Measurements from ENCODE around the gene RNF157. TPM values are rescaled to one million over a fixed set of nuclear protein-coding genes. Genes with fewer than 3 reads are reported as not detected.

The RNF157 gene
- total RNA-seq, 1 experiment from 2014 or later, result 0.86 TPM

GRCh38 chr17:76142039-76142584 is 98.2 kb downstream of the RNF157 start:
- BruUV-seq (replicated peaks), result no TSS peak
- POLR2A ChIA-PET, result interaction anchor here (3.1 kb wide), 1 partner anchor 9 kb away, joined by 18 read pairs; no protein-coding TSS in a partner anchor
- H3K4me2 ChIP-seq (ENCODE audit: low read length), result no peak overlapping the region

More at GRCh38 chr17:76142039-76142584, 98.2 kb downstream of the RNF157 start:
- Histone ChIP-seq H3K27me3 (ENCODE audit: insufficient read depth, low read length) (no peaks in the 10 kb centered on the region), H2AFZ (ENCODE audit: low read depth, low read length, poor library complexity, severe bottlenecking) (peak overlapping the region; percentile 82), H3K9me2 (ENCODE audit: insufficient read depth) (no peaks in the 10 kb centered on the region), H3K9ac (ENCODE audit: low read length) (no peak overlapping the region), H3K4me1 (ENCODE audit: control insufficient read depth in 1 of 2, insufficient read depth in 2 of 2, low read length in 2 of 2) (peaks cover 17 to 30% of the 10 kb centered on the region in 2 experiments; a peak in 3 of 4 replicates), H3K36me3 (ENCODE audit: control insufficient read depth in 1 of 2, insufficient read depth in 2 of 2, low read length in 2 of 2) (no peaks in the 10 kb centered on the region), H4K20me1 (ENCODE audit: insufficient read depth) (no peaks in the 10 kb centered on the region), H3K9me3 (ENCODE audit: control insufficient read depth in 1 of 2, insufficient read depth in 1 of 2, low read depth in 1 of 2, low read length in 2 of 2) (no peaks in the 10 kb centered on the region), H3K79me2 (ENCODE audit: insufficient read depth, low read length) (no peaks in the 10 kb centered on the region), H3K4me3 (replicated peaks in 1 of 2; ENCODE audit: low read depth in 1 of 2, low read length in 2 of 2) (no peak overlapping the region), H3K27ac (ENCODE audit: low read depth, low read length) (no peak overlapping the region)
- TF ChIP-seq, protein P1, sequence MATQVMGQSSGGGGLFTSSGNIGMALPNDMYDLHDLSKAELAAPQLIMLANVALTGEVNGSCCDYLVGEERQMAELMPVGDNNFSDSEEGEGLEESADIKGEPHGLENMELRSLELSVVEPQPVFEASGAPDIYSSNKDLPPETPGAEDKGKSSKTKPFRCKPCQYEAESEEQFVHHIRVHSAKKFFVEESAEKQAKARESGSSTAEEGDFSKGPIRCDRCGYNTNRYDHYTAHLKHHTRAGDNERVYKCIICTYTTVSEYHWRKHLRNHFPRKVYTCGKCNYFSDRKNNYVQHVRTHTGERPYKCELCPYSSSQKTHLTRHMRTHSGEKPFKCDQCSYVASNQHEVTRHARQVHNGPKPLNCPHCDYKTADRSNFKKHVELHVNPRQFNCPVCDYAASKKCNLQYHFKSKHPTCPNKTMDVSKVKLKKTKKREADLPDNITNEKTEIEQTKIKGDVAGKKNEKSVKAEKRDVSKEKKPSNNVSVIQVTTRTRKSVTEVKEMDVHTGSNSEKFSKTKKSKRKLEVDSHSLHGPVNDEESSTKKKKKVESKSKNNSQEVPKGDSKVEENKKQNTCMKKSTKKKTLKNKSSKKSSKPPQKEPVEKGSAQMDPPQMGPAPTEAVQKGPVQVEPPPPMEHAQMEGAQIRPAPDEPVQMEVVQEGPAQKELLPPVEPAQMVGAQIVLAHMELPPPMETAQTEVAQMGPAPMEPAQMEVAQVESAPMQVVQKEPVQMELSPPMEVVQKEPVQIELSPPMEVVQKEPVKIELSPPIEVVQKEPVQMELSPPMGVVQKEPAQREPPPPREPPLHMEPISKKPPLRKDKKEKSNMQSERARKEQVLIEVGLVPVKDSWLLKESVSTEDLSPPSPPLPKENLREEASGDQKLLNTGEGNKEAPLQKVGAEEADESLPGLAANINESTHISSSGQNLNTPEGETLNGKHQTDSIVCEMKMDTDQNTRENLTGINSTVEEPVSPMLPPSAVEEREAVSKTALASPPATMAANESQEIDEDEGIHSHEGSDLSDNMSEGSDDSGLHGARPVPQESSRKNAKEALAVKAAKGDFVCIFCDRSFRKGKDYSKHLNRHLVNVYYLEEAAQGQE (IDR thresholded peaks at IDR 0.05; ENCODE audit: low read depth), result no peak
- TF ChIP-seq YY1 (IDR thresholded peaks at IDR 0.05; ENCODE audit: extremely low read depth, insufficient replicate concordance, low read depth, low read length), result no peak
- TF ChIP-seq SP1 (IDR thresholded peaks at IDR 0.05; ENCODE audit: low read depth), result no peak
- TF ChIP-seq, protein P2, sequence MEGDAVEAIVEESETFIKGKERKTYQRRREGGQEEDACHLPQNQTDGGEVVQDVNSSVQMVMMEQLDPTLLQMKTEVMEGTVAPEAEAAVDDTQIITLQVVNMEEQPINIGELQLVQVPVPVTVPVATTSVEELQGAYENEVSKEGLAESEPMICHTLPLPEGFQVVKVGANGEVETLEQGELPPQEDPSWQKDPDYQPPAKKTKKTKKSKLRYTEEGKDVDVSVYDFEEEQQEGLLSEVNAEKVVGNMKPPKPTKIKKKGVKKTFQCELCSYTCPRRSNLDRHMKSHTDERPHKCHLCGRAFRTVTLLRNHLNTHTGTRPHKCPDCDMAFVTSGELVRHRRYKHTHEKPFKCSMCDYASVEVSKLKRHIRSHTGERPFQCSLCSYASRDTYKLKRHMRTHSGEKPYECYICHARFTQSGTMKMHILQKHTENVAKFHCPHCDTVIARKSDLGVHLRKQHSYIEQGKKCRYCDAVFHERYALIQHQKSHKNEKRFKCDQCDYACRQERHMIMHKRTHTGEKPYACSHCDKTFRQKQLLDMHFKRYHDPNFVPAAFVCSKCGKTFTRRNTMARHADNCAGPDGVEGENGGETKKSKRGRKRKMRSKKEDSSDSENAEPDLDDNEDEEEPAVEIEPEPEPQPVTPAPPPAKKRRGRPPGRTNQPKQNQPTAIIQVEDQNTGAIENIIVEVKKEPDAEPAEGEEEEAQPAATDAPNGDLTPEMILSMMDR (IDR thresholded peaks at IDR 0.05 in 2 of 3, conservative IDR thresholded peaks at IDR 0.05 in 1 of 3; ENCODE audit: borderline replicate concordance in 1 of 3, insufficient read depth in 1 of 3, low read depth in 2 of 3, low read length in 2 of 3), result no peak
- TF ChIP-seq EGR1 (IDR thresholded peaks at IDR 0.05; ENCODE audit: low read depth), result no peak
- no peak for TF ChIP-seq MAX (IDR thresholded peaks at IDR 0.05)
- no peak for TF ChIP-seq ZNF274 (IDR thresholded peaks at IDR 0.05; ENCODE audit: low read depth, low read length)
- no peak for TF ChIP-seq RAD21 (IDR thresholded peaks at IDR 0.05; ENCODE audit: low read depth)
- TF ChIP-seq SIN3A (IDR thresholded peaks at IDR 0.05; ENCODE audit: low read depth), result no peak
- no peak for TF ChIP-seq CBX3 (IDR thresholded peaks at IDR 0.05; ENCODE audit: low read depth)
- TF ChIP-seq JUND (IDR thresholded peaks at IDR 0.05), result no peak
- TF ChIP-seq SRF (IDR thresholded peaks at IDR 0.05; ENCODE audit: low read depth), result no peak
- TF ChIP-seq POLR2A (IDR thresholded peaks at IDR 0.05; ENCODE audit: borderline replicate concordance, extremely low read depth, insufficient read depth, insufficient read length), result no peak
- RAD21 ChIA-PET (ENCODE audit: low non-redundant PET in 1 of 2, low total read pairs in 2 of 2, uncharacterized antibody in 2 of 2, unreplicated experiment in 2 of 2), result interaction anchor here in 1 of 2 experiments (0.6 to 1.6 kb wide), 2 partner anchors 13 to 19 kb away, joined by 3 to 4 read pairs; no protein-coding TSS in a partner anchor
- intact Hi-C loops (cut with micrococcal nuclease), result no loop called here
- ATAC-seq (no peak), DNase-seq (ENCODE audit: low read depth, low spot score) (no peak)
- CTCF ChIA-PET, result interaction anchor here (1.8 kb wide), 1 partner anchor 9 kb away, joined by 10 read pairs; no protein-coding TSS in a partner anchor

Data from HCT116 (cell line).